Kidney epithelial cell (primary cell): ENCODE data around the gene SNX5. TPM values are rescaled to one million over a fixed set of nuclear protein-coding genes. Genes with fewer than 3 reads are reported as not detected.

Experiments
- DNase-seq: peaks from one replicate; pipeline ENCODE4 v3.0.0-alpha.2; 2010; ENCODE audit warnings: low read depth
- H3K27me3 ChIP-seq: 2 replicates; pipeline ENCODE4 v1.6.0; 2011; ENCODE audit warnings: low read length; ENCODE audit not compliant: control insufficient read depth, insufficient read depth
- H3K36me3 ChIP-seq: 2 replicates; pipeline ENCODE4 v1.5.1; 2011; ENCODE audit warnings: low read length; ENCODE audit not compliant: control insufficient read depth, insufficient read depth
- H3K4me3 ChIP-seq: 2 replicates; pipeline ENCODE4 v1.5.1; 2011; ENCODE audit warnings: low read depth, mild to moderate bottlenecking, control low read depth, low read length
- CTCF ChIP-seq: IDR thresholded peaks from 2 replicates; pipeline ENCODE4 v1.5.1; 2011; ENCODE audit warnings: mild to moderate bottlenecking, moderate library complexity, low read length, control low read depth, inconsistent platforms; ENCODE audit not compliant: insufficient read depth, poor library complexity, severe bottlenecking
- total RNA-seq: library from RNA; depleted of rRNA; stranded (reverse); fragments of >200 nt; gene quantifications from 2 replicates; pipeline ENCODE4 v1.2.3, GENCODE V29; 2015

Gene SNX5
- total RNA-seq, 1 donor from 2014 or later = 80.8 TPM

DNA sequence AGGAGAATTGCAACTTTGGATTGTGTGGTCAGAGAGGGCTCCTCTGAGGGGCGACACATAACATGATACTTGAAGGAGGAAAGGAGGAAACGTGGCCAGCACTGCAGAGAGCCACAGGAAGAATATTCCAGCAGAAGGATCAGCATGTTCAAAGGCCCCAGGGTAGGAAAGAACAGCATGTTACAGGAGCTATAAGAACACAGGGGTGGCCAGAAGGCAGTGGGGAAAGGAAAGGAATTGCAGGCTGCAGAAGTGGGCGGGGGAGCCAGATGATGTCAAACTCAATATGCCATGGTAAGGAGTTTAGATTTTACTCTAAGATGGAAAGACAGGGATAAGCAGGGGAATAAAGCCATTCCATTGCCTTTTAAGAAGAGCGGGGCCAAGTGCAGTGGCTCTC is 31.0 kb upstream of the SNX5 start:
- no peak for TF ChIP-seq CTCF
- no peak overlapping the region for H3K4me3 ChIP-seq

DNA sequence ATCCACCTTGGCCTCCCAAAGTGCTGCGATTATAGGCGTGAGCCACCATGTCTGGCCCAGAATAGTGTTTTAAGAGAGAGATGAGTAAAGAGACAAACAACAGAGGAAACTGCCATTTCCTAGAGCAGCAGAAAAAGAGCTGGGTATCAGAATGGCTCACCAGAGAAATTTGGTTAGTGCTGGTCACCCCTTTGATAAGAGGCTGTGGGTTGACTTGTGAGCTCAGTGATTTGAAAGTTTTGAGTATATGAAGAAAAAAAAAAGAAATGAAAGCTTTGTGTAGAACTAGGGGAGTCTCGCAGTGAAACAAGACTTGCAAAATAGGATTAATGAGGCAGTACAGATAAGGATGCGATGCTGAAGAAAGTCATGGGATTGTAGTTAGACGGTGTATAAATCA is 29.9 kb upstream of the SNX5 start:
- Histone ChIP-seq H3K27me3 (no peaks in the 10 kb centered on the region), H3K36me3 (no peaks in the 10 kb centered on the region), H3K4me3 (no peak overlapping the region)
- DNase-seq = no peak
- TF ChIP-seq CTCF = no peak

More for the DNA sequence above, 31.0 kb upstream of the SNX5 start:
- H3K36me3 ChIP-seq = no peaks in the 10 kb centered on the region
- DNase-seq = no peak
- no peaks in the 10 kb centered on the region for H3K27me3 ChIP-seq

GRCh38 chr20:17995967-17996819 is 27.6 kb upstream of the SNX5 start:
- TF ChIP-seq CTCF = peak; percentile 96
- Histone ChIP-seq H3K27me3 (no peaks in the 10 kb centered on the region), H3K4me3 (no peak overlapping the region), H3K36me3 (no peaks in the 10 kb centered on the region)
- DNase-seq = no peak

GRCh38 chr20:17993546-17993945 is 25.0 kb upstream of the SNX5 start:
- Histone ChIP-seq H3K27me3 (no peaks in the 10 kb centered on the region), H3K4me3 (no peak overlapping the region), H3K36me3 (no peaks in the 10 kb centered on the region)
- no peak for TF ChIP-seq CTCF
- no peak for DNase-seq

GRCh38 chr20:17992847-17993513 is 24.4 kb upstream of the SNX5 start:
- no peaks in the 10 kb centered on the region for H3K36me3 ChIP-seq
- H3K4me3 ChIP-seq = no peak overlapping the region
- DNase-seq = no peak
- TF ChIP-seq CTCF = no peak
- no peaks in the 10 kb centered on the region for H3K27me3 ChIP-seq
